ENCODE results near the gene FAM210A.
"Not testable (repeated sequence)": the region's sequence is repeated elsewhere in the genome, so short reads cannot be mapped to it uniquely, and the experiment has no call there.

Gene FAM210A

DNA sequence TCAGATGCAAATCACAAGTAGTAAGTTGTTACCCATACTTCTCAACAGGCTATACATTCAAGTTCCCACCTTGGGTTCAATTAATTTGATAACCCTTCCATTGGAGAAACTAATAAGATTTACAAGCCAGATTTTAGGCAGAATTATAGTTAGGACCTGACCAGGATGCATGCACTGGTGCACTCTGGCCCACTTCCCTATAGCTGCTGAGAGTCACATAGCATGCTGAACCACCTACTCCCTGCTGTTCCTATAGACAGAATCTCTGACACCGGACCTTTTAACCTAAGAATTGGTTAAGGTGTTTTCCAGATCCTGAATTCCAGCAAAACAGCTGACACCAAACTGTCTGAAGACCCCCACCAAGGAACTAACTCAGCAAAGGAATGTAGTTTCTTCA is 26.2 kb downstream of the FAM210A start:
- DNase-seq: no peak

DNA sequence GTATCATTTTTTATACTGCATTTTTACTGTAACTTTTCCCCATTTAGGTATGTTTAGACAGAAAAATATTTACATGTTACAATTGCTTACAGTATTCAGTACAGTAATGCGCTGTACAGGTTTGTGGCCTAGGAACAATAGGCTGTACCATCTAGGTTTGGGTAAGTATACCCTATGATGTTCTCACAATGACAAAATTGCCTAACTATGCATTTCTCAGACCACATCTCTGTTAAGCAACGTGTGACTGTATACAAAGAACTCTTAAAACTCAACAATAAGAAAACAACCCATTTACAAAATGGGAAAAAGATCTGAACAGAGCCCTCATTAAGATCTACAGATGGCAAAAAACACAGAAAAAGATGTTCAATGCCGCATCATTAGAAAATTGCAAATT is 29.4 kb downstream of the FAM210A start:
- DNase-seq: no peak

DNA sequence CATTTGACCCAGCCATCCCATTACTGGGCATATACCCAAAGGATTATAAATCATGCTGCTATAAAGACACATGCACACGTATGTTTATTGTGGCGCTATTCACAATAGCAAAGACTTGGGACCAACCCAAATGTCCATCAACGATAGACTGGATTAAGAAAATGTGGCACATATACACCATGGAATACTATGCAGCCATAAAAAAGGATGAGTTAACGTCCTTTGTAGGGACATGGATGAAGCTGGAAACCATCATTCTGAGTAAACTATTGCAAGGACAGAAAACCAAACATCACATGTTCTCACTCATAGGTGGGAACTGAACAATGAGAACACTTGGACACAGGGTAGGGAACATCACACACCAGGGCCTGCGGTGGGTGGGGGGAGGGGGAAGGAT is 31.0 kb downstream of the FAM210A start:
- DNase-seq: not testable (repeated sequence)

DNA sequence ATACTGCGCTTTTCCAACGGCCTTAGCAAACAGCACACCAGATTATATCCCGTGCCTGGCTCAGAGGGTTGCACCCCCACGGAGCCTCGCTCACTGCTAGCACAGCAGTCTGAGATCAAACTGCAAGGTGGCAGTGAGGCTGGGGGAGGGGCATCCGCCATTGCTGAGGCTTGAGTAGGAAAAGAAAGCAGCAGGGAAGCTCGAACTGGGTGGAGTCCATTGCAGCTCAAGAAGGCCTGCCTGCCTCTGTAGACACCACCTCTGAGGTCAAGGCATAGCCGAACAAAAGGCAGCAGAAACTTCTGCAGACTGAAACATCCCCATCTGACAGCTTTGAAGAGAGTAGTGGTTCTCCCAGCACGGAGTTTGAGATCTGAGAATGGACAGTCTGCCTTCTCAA is 36.3 kb downstream of the FAM210A start:
- DNase-seq: not testable (repeated sequence)

DNA sequence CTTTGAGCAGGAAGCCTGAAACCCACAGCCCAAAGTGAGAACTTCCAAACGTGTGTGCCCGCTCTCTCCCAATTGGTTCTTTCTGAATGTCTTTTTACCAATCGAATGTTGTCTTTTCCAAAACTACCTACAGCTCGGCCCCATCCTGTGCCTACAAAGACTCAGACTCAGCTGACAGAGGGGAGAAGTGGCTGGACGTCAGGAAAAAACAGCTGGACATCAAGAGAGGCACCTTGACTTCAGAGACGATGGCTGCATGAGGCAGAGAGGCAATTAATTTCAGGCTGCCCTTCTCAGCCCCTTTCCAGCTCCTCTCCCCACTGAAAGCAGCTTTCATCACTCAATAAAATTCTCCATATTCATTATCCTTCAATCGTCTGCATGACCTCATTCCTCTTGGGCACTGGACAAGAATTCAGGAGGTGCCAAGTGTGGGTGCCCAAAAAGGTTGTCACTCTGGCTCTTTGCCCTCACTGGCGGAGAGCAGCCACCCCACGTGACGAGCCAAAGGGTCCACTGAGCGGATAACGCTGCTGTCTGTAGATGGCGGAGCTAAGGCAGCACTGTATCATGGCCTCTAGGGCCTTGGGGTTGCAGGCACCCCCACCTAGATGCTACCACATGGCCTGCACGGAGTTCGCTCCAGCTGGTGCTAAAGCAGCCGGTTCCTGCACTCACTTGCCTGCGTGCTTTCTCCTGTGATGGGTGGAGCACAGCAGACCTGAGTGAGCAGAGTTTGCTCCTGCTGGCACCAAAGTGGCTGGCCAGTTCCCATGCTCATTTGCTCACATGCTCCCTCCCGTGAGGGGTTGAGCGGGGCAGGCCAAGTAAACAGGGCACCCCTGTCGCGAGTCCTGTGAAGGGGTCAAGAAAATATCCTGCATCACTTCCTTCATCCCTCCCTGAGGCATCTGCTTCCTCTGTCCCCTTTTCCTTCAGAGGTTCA is 37.9 kb downstream of the FAM210A start:
- no peak for DNase-seq

DNA sequence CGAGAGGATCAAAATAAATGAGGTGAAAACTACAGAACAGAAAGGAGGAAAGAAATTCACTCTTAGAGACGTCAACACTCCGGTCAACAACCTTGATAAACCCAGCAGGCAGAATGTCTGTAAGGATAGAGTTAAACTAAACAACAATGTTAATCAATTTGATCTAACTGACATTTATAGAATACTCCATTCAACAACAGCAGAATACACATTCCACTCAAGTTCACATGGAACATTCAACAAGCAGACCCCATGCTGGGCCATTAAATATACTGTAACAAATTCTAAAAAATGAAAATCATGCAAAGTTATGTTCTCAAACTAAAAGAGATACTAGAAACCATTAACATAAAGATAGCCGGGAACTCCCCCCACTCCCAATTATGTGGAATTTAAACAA is 41.8 kb downstream of the FAM210A start:
- no peak for DNase-seq

DNA sequence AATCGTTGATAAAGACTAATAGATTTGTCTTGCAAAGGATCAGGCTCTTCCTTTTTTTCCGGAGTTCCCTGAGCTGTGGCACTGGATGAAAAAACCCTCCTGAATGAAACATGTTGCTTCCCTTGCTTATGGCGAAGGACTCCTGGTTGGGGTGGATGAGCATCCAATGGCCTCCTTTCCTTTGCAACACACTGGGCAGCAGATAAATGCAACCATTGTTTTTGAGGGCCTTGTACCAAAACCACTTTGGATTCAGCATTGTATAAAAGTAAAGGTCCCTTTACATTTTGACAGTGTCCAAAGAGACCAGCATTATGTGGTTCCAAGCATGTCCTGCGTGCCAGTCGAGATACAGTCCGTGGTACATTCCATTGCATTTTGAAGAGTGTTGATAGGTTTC is 44.7 kb downstream of the FAM210A start:
- DNase-seq: no peak

DNA sequence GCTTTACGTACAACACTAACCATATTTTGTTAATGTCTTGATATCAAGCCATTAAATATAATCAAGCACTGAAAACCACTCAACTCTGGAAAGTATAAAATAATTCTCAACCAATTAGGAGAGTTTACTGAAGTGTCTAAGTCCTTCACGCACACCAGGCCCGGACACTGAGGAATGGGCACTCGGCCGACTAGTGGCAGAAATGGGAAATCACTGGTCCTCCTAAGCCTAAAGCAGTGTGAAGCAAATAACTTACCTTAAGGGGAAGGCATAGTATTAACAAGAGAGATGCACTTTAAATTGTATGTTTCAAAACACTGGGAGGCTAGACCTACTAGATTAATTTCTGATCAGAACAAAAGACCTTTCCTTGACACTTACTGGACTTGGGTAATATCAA is 45.7 kb downstream of the FAM210A start:
- no peak for DNase-seq

DNA sequence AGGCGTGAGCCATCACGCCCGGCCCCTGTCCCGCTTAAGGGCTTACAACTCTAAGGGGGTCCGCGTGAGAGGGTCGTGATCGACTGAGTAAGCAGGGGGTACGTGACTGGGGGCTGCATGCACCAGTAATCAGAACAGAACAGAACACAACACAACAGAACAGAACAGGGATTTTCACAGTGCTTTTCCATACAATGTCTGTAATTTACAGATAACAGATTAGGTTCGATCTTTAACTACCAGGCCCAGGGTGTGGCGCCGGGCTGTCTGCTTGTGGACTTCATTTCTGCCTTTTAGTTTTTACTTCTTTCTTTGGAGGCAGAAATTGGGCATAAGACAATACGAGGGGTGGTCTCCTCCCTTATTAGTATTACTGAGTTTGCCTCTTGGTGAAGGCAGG is 49.0 kb downstream of the FAM210A start:
- DNase-seq: not testable (repeated sequence)

DNA sequence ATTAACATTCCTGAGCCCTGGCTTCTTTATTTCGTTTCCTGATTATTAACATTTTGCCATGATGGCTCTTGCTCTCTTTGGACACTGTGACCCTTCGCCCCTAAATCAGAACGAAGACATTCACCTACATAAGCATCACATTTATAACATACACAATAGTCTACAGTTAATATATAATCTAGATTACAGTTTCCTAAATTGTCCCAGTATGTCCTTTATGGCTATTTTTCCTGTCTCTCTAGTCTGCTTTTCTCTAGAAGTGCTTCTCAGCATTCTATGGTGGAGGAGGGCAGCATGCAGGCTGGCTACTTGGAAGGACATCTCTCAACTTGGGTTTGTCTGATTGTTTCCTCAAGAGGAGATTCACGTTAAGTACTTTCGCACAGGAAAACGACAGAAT is 49.9 kb downstream of the FAM210A start:
- DNase-seq: no peak

DNA sequence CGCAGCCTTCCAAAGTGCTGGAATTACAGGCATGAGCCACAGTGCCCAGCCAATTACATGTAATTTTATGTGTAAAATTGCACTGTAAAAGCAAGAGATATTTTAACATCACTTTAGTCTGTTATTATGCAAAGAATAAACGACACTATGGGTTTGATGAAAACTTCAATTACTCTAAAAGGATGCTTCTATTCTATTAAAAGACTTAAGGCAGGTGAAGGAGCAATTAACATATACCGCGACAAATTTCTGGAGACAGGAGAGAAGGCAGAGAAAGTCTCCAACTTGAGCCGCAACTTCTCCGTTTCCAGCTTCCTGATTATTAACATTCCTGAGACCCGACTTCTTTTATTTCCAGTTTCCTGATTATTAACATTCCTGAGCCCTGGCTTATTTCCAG is 53.7 kb downstream of the FAM210A start:
- no peak for DNase-seq

DNA sequence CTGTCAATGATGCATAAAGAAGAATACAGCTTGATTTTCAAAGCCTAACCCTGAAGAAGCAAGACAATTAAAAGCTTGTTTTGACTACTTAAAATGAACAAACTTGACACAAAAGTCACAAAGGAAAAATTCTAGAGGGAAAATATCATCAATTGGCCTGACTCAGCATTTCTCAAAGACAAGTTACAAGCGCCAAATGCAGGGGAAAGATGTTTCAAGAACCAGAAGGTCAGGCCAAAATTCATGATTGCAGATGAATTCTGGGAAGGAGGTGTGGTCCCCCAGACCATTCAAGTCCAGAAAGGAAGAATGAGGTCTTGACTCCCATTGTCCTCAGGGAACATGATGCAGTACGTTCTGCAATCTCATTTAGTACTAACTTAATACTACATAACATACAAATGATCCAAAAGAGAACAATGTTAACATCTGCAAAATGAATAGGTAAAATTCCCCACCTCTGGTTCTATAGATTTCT is 64.5 kb downstream of the FAM210A start:
- no peak for DNase-seq

DNA sequence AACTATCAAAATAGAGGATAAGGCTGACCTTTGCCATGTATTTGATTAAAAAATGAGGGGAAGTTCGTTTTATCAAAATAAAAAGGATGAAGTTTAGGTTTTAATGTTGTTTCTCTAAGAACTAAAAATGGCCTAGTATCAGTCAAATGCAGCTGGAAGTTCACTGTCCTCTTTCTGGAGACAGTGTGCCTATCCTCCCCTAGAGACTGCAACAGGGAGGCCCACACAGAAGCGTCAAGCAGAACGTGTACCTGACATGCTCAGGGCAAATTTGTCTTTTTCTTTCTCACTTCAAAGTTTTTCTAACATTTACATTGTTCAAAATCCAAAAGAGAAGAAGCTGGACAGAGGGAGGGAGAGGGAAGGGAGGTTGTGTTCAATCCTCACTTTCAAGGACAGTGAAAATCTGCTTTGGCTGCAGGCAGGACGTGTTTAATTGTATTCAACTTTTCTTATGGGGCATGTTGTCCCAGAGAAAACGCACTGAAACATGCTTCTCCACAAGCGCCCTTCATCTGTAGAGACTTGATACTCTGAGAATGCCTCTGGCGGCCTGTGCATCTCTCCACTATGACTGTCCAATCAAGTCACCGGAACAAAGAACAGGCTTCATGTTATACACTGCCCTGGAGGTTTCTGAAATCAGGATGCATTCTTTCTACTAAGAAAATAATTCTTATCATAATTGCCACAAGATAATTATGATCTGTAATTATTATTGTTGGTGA is 65.1 kb downstream of the FAM210A start:
- DNase-seq: no peak

DNA sequence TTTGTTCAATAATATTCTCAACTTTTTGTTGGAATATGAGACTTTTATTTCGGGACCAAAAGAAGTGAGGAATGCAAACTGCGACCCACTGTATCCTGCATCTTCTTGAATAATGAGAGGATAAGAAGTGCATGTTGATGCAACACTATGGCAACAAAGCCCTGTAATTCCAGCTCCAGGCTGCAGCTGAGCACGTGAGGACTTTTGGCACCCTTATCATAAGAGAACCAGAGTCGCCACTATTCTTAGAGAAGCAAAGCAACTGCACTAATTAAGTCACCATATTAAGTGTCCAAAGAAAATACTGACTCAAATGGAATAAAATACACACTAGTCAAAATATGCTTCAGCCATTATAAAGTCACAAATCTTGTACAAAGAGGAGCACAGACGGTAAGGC is 65.8 kb downstream of the FAM210A start:
- DNase-seq: no peak

DNA sequence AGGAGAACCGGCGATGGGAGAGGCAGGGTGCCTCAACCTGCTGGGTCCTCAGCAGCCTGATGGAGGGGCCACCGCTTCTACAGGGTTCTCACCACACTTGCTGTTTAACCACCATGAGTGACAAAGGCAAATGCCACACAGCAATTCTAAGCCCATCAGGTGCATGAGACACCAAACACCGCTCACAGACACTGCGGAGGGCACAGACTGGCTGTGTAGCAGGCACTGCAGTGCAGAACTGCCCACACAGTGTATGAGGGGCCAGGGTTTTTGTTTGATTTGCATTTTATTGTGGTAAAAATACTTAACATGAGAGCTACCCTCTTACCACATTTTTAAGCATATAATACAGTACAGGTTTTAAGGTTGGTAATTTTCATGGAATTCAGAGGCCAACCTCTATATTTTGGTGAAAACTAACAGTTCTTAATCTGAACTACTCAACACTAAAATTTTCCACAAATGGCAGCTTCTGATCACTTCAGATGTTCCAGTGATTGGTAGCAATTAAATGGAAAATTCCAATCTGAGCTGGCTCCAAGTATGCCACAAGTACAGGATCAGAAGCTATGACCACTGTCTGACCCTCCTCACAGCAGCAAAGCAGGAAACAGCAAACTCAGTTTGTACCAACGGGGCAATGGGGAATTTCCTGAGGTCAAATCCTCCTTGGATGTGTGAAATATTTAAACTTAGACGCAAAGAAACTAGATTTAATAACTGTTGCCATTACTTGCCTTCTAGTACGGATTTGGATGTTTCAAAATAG is 67.7 kb downstream of the FAM210A start:
- no peak for DNase-seq

DNA sequence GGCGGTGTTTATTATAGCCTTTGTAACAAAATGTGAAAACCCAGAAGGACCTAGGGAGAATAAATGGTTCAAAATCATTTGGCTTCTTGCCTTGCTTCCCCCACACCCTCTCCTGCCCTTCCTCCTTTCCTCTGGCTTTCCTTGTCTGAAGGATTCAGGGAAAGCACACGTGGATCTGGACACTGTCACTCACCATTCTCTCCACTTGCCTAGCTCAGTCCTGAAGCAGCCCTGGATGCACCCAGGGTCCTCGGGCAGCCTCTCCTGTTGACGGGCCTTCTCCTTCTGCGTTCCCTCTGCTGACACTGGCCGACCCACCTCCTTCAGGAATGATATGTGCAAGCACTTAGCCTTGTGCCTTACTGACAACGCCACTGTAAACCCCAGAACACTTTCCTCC is 68.4 kb downstream of the FAM210A start:
- DNase-seq: no peak

DNA sequence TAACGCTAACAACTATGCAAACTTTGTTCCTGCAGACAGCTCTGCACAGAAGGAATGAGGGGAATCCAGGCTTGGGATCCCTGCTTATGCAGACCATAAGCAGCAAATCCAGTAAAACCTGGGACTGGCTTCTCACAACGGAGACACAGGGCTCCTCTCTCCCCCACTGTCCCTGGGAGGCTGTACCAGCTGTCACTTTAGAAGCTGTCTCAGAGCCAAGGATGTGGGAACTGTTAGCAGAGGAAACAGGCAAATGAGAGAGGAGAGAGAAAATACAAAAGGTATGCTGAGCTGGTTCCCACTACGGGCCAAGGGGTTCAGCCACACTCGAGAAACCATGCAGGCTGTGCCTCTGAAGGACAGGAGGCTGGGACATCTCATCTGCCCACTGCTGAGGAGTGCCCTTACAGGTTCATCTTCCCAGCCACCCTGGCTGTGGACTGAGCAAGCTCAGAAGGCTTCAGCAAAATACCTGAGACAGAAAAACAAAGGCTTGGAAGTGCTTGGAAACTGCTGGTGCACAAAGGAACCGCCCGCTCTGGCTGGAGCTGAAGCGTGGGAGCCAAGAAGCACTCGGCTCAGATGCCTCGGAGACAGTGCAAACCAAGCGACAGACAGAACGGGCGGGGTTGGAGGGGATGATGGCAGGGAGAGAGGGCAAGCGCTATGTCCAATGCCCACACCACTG is 72.5 kb downstream of the FAM210A start:
- DNase-seq: no peak

DNA sequence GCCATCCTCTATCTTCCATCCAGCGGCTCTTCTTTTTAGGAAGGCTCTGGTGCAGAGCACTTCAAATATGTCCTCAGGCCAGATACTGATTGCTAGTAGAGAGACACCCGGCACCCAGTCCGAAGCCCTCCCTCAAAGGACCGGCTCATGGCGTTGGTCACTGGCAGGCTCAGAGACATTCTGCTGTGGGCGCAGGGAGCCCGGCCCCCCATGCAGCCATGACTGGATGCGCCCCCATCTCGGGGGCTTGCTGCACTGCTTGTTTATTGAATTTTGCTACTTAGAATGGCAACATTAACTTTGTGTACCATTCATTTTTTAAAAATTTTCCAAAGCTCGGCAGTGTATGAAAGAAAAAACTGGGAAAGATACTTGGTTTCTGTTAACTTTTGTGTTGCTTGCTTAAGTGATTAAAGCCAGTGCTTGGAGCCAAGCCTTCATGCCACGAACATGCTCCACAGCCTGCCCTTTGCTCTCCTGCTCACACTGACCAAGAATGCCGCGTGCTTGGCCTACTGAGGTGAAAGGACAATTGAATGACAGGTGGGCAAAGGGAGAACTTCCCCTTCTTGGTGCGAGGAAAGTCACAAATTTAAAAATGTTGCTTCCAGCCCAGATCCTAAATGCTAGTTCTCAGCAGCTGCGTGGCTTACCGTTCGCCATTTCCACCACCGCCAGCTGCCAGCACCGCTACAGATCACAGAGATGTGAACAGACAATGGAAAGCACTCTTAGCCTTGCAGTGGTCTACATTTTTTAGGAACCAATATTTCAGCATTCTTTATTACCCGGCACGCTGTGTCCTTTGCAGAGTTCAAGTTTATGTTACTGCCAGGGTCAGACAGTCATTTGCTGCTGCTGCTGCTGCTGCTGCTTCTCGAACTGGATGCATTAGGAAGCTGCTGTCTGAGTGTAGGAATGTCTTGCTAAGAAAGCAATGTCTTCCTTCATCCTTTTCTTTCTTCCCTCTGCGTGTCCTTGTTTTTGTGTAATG is 76.7 kb downstream of the FAM210A start:
- no peak for DNase-seq

DNA sequence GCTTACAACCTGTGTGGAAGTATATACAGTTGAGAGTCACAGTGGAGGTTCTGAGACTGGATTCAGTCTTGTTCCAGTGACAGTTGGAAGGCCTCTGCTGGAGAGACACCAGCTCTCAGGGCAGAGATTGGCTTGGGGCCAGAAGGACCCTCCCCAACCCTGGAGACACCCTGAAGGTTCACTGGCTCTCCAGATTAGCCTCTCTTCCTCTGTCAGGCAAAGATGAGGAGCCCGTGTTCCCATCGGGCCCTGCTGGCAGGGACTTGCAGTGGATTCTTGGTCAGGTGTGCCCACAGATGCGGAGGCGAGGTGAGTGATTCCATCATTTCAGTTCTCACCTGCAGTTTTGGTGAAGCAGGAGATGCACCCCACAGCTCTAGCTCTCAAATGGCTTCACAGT is 78.6 kb downstream of the FAM210A start:
- DNase-seq: no peak

DNA sequence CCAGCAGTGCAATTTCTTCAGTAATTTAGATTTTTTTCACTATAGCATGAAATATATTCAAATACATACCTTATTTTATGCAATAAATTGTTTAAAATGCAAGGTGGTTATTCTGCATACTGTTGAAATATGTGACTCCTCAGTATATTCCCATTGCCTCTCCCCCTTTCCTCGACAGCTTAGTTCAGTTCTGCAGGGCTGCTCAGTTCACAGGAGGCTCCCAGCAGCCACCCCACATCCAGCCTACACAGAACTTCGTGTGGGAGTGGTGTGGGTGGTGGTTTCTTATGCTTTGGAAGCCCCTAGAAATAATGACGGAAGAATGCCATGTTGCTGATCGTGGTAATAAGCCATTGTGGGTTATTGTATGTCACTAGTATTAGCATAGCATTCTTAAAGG is 79.7 kb downstream of the FAM210A start:
- no peak for DNase-seq

DNA sequence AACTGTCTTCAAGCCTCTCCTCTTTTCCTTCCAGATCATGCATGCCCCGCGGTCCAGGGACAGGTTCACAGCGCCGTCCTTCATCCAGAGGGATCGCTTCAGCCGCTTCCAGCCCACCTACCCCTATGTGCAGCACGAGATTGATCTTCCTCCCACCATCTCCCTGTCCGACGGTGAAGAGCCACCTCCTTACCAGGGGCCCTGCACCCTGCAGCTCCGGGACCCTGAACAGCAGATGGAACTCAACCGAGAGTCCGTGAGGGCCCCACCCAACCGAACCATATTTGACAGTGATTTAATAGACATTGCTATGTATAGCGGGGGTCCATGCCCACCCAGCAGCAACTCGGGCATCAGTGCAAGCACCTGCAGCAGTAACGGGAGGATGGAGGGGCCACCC is 81.3 kb downstream of the FAM210A start:
- DNase-seq: no peak
